Effector memory CD4-positive, alpha-beta T cell (primary cell): Measurements from ENCODE around the gene BTBD19.

Source experiments
- DNase-seq, 3 donors: peaks; one replicate each; pipeline ENCODE4 v3.0.0-alpha.2; 2020
- H3K27ac ChIP-seq: 2 replicates; pipeline ENCODE4 v1.7.0; 2013; ENCODE audit warnings: mild to moderate bottlenecking, low read length, moderate library complexity; ENCODE audit not compliant: insufficient read depth, poor library complexity, severe bottlenecking
- H3K27me3 ChIP-seq: replicated peaks from 2 replicates; pipeline ENCODE4 v1.7.0; 2013; ENCODE audit warnings: mild to moderate bottlenecking, low read length; ENCODE audit not compliant: insufficient read depth, control insufficient read depth, poor library complexity, severe bottlenecking
- H3K36me3 ChIP-seq: 2 replicates; pipeline ENCODE4 v1.7.0; 2013; ENCODE audit warnings: mild to moderate bottlenecking, low read length, moderate library complexity; ENCODE audit not compliant: control insufficient read depth, insufficient read depth
- H3K4me1 ChIP-seq: 2 replicates; pipeline ENCODE4 v1.7.0; 2013; ENCODE audit warnings: low read length, mild to moderate bottlenecking; ENCODE audit not compliant: control insufficient read depth, insufficient read depth, poor library complexity, severe bottlenecking
- H3K4me3 ChIP-seq: 2 replicates; pipeline ENCODE4 v1.7.0; 2013; ENCODE audit warnings: low read length, low read depth, mild to moderate bottlenecking; ENCODE audit not compliant: insufficient read depth, poor library complexity, severe bottlenecking
- H3K9me3 ChIP-seq: 2 replicates; pipeline ENCODE4 v1.7.0; 2013; ENCODE audit warnings: mild to moderate bottlenecking, low read length, moderate library complexity; ENCODE audit not compliant: control insufficient read depth

BTBD19 gene

DNA sequence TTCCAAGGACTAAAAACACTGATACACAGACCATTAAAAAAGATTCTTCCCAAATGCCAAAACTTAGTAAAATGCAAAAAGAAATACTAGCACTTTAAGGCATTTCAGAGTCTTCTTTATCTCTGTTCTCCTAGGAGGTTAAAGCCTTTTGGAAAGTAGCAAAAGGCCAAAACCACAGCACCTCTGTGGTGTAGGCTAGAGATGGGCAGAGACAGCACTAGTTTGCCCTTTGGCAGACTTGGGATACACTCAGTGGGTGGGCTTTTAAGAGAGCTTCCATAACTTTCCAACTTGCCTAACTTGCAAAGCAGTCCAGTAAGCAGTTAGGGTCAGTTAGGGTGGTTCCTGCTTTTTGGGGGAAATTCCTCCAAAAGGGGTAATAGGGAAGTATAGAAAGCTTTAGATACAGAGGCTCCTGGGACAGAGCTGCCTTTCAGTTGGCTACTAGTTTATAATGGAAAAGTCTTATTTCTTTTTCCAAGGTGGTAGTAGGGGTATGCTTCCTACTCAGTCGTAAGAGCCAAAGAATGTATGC lies 52.6 kb downstream of the BTBD19 start:
- Histone ChIP-seq H3K9me3 (no peaks in the 10 kb centered on the region), H3K4me1 (no peaks in the 10 kb centered on the region), H3K36me3 (no peaks in the 10 kb centered on the region), H3K27me3 (no peaks in the 10 kb centered on the region), H3K4me3 (no peak overlapping the region), H3K27ac (no peak overlapping the region)
- DNase-seq = no peak

DNA sequence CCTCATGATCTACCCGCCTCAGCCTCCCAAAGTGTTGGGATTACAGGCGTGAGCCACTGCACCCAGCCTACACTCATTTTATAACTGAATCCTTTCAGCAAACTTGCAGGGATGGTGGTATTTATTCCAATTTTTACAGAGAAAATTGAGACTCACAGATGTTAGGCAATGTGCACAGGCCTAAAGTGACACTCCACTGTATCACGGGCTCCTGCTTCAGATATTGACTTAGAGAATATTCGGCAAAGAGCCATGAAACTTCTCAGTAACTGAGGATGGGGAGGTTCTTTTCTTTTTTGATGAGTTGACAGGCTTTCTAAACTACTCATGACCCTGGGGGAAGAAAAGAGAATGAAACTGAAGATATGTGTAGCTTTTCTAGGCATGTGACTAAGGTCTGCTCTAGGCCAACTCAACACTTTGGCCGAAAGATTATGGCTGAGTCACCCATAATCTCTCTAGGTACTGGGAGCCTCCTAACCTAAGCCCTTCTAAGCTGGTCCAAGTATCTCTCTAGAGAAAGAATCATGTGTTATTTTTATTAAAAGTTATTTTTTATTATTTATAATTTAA lies 54.6 kb downstream of the BTBD19 start:
- H3K9me3 ChIP-seq = no peaks in the 10 kb centered on the region
- no peaks in the 10 kb centered on the region for H3K36me3 ChIP-seq
- H3K27me3 ChIP-seq = no peaks in the 10 kb centered on the region
- H3K4me3 ChIP-seq = no peak overlapping the region
- no peak overlapping the region for H3K27ac ChIP-seq
- no peak for DNase-seq
- no peaks in the 10 kb centered on the region for H3K4me1 ChIP-seq
